HEK293 (cell line): Measurements from ENCODE around the gene ACADSB.

Experiments used
- CTCF ChIA-PET: fragments of 350-600 bp; formaldehyde crosslinking; extraction: SDS; loops from one replicate; lab custom pipeline; 2021; ENCODE audit warnings: antibody characterized with exemption; lab: Yijun Ruan, JAX
- POLR2A ChIA-PET: fragments of 300-600 bp; formaldehyde crosslinking; extraction: SDS; loops from one replicate; lab custom pipeline; 2020; ENCODE audit warnings: antibody characterized with exemption, inconsistent platforms; lab: Yijun Ruan, JAX
- H3K27ac ChIP-seq: fragments of 200-500 bp; sonication (Bioruptor generic); 2 replicates; pipeline ENCODE4 v1.5.1; 2014; ENCODE audit warnings: low read depth, low read length, control low read depth, inconsistent platforms; ENCODE audit errors: extremely low read depth
- H3K36me3 ChIP-seq, 2 experiments: fragments of 200-500 bp in 1 of 2; sonication (Bioruptor generic) in 1 of 2; 1 replicate in 1 of 2; 2 replicates in 1 of 2; pipeline ENCODE4 v1.5.1; 2014 to 2017; ENCODE audit warnings: inconsistent platforms in 2 of 2, low read length in 2 of 2; ENCODE audit not compliant: control insufficient read depth in 2 of 2, insufficient read depth in 1 of 2
- H3K4me1 ChIP-seq: fragments of 200-500 bp; sonication (Bioruptor generic); 2 replicates; pipeline ENCODE4 v1.5.1; 2014; ENCODE audit warnings: mild to moderate bottlenecking, low read length, inconsistent platforms; ENCODE audit not compliant: control insufficient read depth, insufficient read depth
- H3K4me3 ChIP-seq: 2 replicates; pipeline ENCODE4 v1.5.1; 2011; ENCODE audit warnings: low read depth, mild to moderate bottlenecking, control low read depth, low read length, moderate library complexity
- H3K9me3 ChIP-seq: fragments of 200-500 bp; sonication (Bioruptor generic); 2 replicates; pipeline ENCODE4 v1.5.1; 2014; ENCODE audit warnings: low read depth, low read length, inconsistent platforms; ENCODE audit not compliant: control insufficient read depth, insufficient read depth
- OSR2 ChIP-seq: fragments of 450-650 bp; formaldehyde crosslinking; IDR thresholded peaks from 2 replicates; pipeline ENCODE4 v1.5.1; 2016; ENCODE audit warnings: missing biosample characterization, missing genetic modification characterization
- SCRT2 ChIP-seq: fragments of 450-650 bp; formaldehyde crosslinking; IDR thresholded peaks from 2 replicates; pipeline ENCODE4 v1.5.1; 2016; ENCODE audit warnings: missing biosample characterization, missing genetic modification characterization
- SETDB1 ChIP-seq: IDR thresholded peaks from one replicate; pipeline ENCODE4 v1.6.1; 2017; ENCODE audit warnings: mild to moderate bottlenecking, low read length, moderate library complexity, mixed read lengths; ENCODE audit not compliant: insufficient read length
- ZBTB17 ChIP-seq: fragments of 450-650 bp; formaldehyde crosslinking; IDR thresholded peaks from 2 replicates; pipeline ENCODE4 v1.5.1; 2016; ENCODE audit warnings: missing biosample characterization, missing genetic modification characterization
- ZFP41 ChIP-seq: fragments of 450-650 bp; formaldehyde crosslinking; IDR thresholded peaks from 2 replicates; pipeline ENCODE4 v1.5.1; 2016; ENCODE audit warnings: missing biosample characterization, missing genetic modification characterization, borderline replicate concordance
- ZFP69B ChIP-seq: fragments of 450-650 bp; formaldehyde crosslinking; IDR thresholded peaks from 2 replicates; pipeline ENCODE4 v1.5.1; 2016; ENCODE audit warnings: missing biosample characterization, missing genetic modification characterization
- ZNF175 ChIP-seq: fragments of 450-650 bp; formaldehyde crosslinking; IDR thresholded peaks from 2 replicates; pipeline ENCODE4 v1.5.1; 2016; ENCODE audit warnings: missing biosample characterization, missing genetic modification characterization
- ZNF221 ChIP-seq: fragments of 450-650 bp; formaldehyde crosslinking; IDR thresholded peaks from 2 replicates; pipeline ENCODE4 v1.5.1; 2017; ENCODE audit warnings: missing biosample characterization, missing genetic modification characterization, borderline replicate concordance
- ZNF223 ChIP-seq: fragments of 450-650 bp; formaldehyde crosslinking; IDR thresholded peaks from 2 replicates; pipeline ENCODE4 v1.5.1; 2016; ENCODE audit warnings: missing biosample characterization, missing genetic modification characterization
- ZNF239 ChIP-seq: fragments of 450-650 bp; formaldehyde crosslinking; IDR thresholded peaks from 2 replicates; pipeline ENCODE4 v1.5.1; 2016; ENCODE audit warnings: missing biosample characterization, missing genetic modification characterization
- ZNF24 ChIP-seq: fragments of 450-650 bp; formaldehyde crosslinking; IDR thresholded peaks from 2 replicates; pipeline ENCODE4 v1.5.1; 2016; ENCODE audit warnings: missing biosample characterization, missing genetic modification characterization
- ZNF266 ChIP-seq: fragments of 450-650 bp; formaldehyde crosslinking; IDR thresholded peaks from 2 replicates; pipeline ENCODE4 v1.5.1; 2016; ENCODE audit warnings: missing biosample characterization, missing genetic modification characterization, low read depth
- ZNF302 ChIP-seq: fragments of 450-650 bp; formaldehyde crosslinking; IDR thresholded peaks from 2 replicates; pipeline ENCODE4 v1.5.1; 2016; ENCODE audit warnings: missing biosample characterization, missing genetic modification characterization, low read depth
- ZNF335 ChIP-seq: fragments of 450-650 bp; formaldehyde crosslinking; conservative IDR thresholded peaks from 2 replicates; pipeline ENCODE4 v1.5.1; 2016; ENCODE audit warnings: missing biosample characterization, missing genetic modification characterization
- ZNF354C ChIP-seq: fragments of 450-650 bp; formaldehyde crosslinking; IDR thresholded peaks from 2 replicates; pipeline ENCODE4 v1.5.1; 2016; ENCODE audit warnings: missing biosample characterization, missing genetic modification characterization, low read depth, borderline replicate concordance
- ZNF629 ChIP-seq: fragments of 450-650 bp; formaldehyde crosslinking; IDR thresholded peaks from 2 replicates; pipeline ENCODE4 v1.5.1; 2017; ENCODE audit warnings: missing biosample characterization, missing genetic modification characterization
- ZNF658 ChIP-seq: fragments of 450-650 bp; formaldehyde crosslinking; IDR thresholded peaks from 2 replicates; pipeline ENCODE4; 2016; ENCODE audit warnings: missing biosample characterization, missing genetic modification characterization
- ZNF660 ChIP-seq: fragments of 450-650 bp; IDR thresholded peaks from 2 replicates; pipeline ENCODE4 v1.5.1; 2018; ENCODE audit warnings: missing biosample characterization, mild to moderate bottlenecking, missing genetic modification characterization
- ZNF76 ChIP-seq: fragments of 450-650 bp; formaldehyde crosslinking; IDR thresholded peaks from 2 replicates; pipeline ENCODE4; 2016; ENCODE audit warnings: low read depth, missing biosample characterization, missing genetic modification characterization, borderline replicate concordance
- ZNF777 ChIP-seq: fragments of 450-650 bp; formaldehyde crosslinking; IDR thresholded peaks from 2 replicates; pipeline ENCODE4 v1.5.1; 2017; ENCODE audit warnings: missing biosample characterization, missing genetic modification characterization, borderline replicate concordance
- ZNF791 ChIP-seq: fragments of 450-650 bp; formaldehyde crosslinking; IDR thresholded peaks from 2 replicates; pipeline ENCODE4 v1.5.1; 2016; ENCODE audit warnings: missing biosample characterization, missing genetic modification characterization
- ZSCAN4 ChIP-seq: fragments of 450-650 bp; formaldehyde crosslinking; IDR thresholded peaks from 2 replicates; pipeline ENCODE4 v1.5.1; 2017; ENCODE audit warnings: missing biosample characterization, missing genetic modification characterization
- TF ChIP-seq, protein P1 (sequence below): fragments of 450-650 bp; formaldehyde crosslinking; IDR thresholded peaks from 2 replicates; pipeline ENCODE4 v1.5.0; 2017; ENCODE audit warnings: missing biosample characterization, missing genetic modification characterization, borderline replicate concordance
- TF ChIP-seq, protein P2 (sequence below): fragments of 450-650 bp; formaldehyde crosslinking; IDR thresholded peaks from 2 replicates; pipeline ENCODE4 v1.5.1; 2016; ENCODE audit warnings: missing biosample characterization, missing genetic modification characterization
- TF ChIP-seq, protein P3 (sequence below): fragments of 450-650 bp; formaldehyde crosslinking; IDR thresholded peaks from 2 replicates; pipeline ENCODE4 v1.5.1; 2016; ENCODE audit warnings: missing biosample characterization, missing genetic modification characterization

ACADSB gene

GRCh38 chr10:122993797-122994336, 14.9 kb upstream of the ACADSB start:
- CTCF ChIA-PET = no interaction called here
- H3K36me3 ChIP-seq = peaks cover 29 to 60% of the 10 kb centered on the region in 2 experiments; a peak in 2 of 3 replicates
- TF ChIP-seq ZFP69B (tag by site-specific recombination) (no peak), ZNF266 (tag by site-specific recombination) (no peak), ZBTB17 (tag by site-specific recombination) (no peak), ZNF777 (tag by site-specific recombination) (no peak), ZNF221 (no peak), SETDB1 (no peak), ZNF335 (no peak), ZNF239 (tag by site-specific recombination) (no peak), OSR2 (tag by site-specific recombination) (no peak), ZNF302 (no peak), SCRT2 (tag by site-specific recombination) (no peak), ZFP41 (tag by site-specific recombination) (no peak), ZNF76 (tag by site-specific recombination) (no peak)
- TF ChIP-seq, protein P1, sequence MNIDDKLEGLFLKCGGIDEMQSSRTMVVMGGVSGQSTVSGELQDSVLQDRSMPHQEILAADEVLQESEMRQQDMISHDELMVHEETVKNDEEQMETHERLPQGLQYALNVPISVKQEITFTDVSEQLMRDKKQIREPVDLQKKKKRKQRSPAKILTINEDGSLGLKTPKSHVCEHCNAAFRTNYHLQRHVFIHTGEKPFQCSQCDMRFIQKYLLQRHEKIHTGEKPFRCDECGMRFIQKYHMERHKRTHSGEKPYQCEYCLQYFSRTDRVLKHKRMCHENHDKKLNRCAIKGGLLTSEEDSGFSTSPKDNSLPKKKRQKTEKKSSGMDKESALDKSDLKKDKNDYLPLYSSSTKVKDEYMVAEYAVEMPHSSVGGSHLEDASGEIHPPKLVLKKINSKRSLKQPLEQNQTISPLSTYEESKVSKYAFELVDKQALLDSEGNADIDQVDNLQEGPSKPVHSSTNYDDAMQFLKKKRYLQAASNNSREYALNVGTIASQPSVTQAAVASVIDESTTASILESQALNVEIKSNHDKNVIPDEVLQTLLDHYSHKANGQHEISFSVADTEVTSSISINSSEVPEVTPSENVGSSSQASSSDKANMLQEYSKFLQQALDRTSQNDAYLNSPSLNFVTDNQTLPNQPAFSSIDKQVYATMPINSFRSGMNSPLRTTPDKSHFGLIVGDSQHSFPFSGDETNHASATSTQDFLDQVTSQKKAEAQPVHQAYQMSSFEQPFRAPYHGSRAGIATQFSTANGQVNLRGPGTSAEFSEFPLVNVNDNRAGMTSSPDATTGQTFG (tag by site-specific recombination) = no peak

GRCh38 chr10:122995936-122996335, 12.9 kb upstream of the ACADSB start:
- Histone ChIP-seq H3K27ac (no peak overlapping the region), H3K36me3 (peaks cover 29 to 56% of the 10 kb centered on the region in 2 experiments; a peak in 2 of 3 replicates), H3K9me3 (no peaks in the 10 kb centered on the region), H3K4me3 (no peak overlapping the region), H3K4me1 (peaks cover 9% of the 10 kb centered on the region)
- CTCF ChIA-PET = no interaction called here
- TF ChIP-seq ZNF791 (tag by site-specific recombination) (no peak), ZNF266 (tag by site-specific recombination) (no peak), ZNF175 (tag by site-specific recombination) (no peak), ZNF24 (tag by site-specific recombination) (no peak)
- TF ChIP-seq, protein P2, sequence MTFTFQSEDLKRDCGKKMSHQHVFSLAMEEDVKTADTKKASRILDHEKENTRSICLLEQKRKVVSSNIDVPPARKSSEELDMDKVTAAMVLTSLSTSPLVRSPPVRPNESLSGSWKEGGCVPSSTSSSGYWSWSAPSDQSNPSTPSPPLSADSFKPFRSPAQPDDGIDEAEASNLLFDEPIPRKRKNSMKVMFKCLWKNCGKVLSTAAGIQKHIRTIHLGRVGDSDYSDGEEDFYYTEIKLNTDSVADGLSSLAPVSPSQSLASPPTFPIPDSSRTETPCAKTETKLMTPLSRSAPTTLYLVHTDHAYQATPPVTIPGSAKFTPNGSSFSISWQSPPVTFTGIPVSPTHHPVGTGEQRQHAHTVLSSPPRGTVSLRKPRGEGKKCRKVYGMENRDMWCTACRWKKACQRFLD (tag by site-specific recombination) = no peak
- POLR2A ChIA-PET = no interaction called here

More at GRCh38 chr10:122993797-122994336, 14.9 kb upstream of the ACADSB start:
- Histone ChIP-seq H3K4me1 (no peaks in the 10 kb centered on the region), H3K9me3 (no peaks in the 10 kb centered on the region), H3K27ac (no peak overlapping the region), H3K4me3 (no peak overlapping the region)
- POLR2A ChIA-PET = no interaction called here

DNA sequence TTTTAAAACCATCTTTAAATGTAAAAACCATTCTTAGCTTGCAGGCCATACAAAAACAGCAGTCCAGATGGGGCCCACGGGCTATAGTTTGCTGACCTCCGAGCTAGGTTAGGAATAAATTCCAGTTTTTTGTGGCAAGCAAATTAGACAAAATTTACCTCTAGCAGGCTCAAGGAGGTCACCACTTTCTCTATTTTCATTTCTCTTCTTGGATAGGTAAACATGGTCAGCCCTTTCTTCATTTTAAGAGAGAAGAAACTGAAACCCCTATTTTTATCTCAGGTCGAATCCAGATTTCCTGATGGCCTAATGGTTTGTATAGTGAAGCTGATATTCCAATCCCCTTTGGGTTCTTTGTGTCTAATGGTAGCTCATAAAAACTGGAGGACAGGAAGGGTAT, 10.9 kb upstream of the ACADSB start:
- Histone ChIP-seq H3K27ac (no peak overlapping the region), H3K36me3 (peaks cover 21 to 47% of the 10 kb centered on the region in 2 experiments; a peak in 2 of 3 replicates), H3K9me3 (no peaks in the 10 kb centered on the region), H3K4me3 (no peak overlapping the region), H3K4me1 (peaks cover 9% of the 10 kb centered on the region)
- ChIA-PET POLR2A (interaction anchor here (0.8 to 1.4 kb wide), 2 partner anchors 11 to 17 kb away, joined by 3 read pairs; partner anchors contain the start of genes ACADSB and IKZF5), CTCF (interaction anchor here (1.0 to 1.3 kb wide), 3 partner anchors 10 to 17 kb away, joined by 3 to 5 read pairs (median 3); no protein-coding TSS in a partner anchor)
- TF ChIP-seq ZNF629 (no peak), ZNF354C (tag by site-specific recombination) (no peak), ZNF223 (tag by site-specific recombination) (no peak), ZNF658 (tag by site-specific recombination) (no peak), ZNF660 (tag by site-specific recombination) (no peak), ZSCAN4 (no peak)
- TF ChIP-seq, protein P3, sequence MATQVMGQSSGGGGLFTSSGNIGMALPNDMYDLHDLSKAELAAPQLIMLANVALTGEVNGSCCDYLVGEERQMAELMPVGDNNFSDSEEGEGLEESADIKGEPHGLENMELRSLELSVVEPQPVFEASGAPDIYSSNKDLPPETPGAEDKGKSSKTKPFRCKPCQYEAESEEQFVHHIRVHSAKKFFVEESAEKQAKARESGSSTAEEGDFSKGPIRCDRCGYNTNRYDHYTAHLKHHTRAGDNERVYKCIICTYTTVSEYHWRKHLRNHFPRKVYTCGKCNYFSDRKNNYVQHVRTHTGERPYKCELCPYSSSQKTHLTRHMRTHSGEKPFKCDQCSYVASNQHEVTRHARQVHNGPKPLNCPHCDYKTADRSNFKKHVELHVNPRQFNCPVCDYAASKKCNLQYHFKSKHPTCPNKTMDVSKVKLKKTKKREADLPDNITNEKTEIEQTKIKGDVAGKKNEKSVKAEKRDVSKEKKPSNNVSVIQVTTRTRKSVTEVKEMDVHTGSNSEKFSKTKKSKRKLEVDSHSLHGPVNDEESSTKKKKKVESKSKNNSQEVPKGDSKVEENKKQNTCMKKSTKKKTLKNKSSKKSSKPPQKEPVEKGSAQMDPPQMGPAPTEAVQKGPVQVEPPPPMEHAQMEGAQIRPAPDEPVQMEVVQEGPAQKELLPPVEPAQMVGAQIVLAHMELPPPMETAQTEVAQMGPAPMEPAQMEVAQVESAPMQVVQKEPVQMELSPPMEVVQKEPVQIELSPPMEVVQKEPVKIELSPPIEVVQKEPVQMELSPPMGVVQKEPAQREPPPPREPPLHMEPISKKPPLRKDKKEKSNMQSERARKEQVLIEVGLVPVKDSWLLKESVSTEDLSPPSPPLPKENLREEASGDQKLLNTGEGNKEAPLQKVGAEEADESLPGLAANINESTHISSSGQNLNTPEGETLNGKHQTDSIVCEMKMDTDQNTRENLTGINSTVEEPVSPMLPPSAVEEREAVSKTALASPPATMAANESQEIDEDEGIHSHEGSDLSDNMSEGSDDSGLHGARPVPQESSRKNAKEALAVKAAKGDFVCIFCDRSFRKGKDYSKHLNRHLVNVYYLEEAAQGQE (tag by site-specific recombination) = no peak
